HEK293 (cell line): ENCODE measurements around the gene POLR3A.

Experiments
- ZNF24 ChIP-seq: fragments of 450-650 bp; formaldehyde crosslinking; IDR thresholded peaks from 2 replicates; pipeline ENCODE4 v1.5.1; 2016; ENCODE audit warnings: missing biosample characterization, missing genetic modification characterization
- ZNF292 ChIP-seq: fragments of 450-650 bp; formaldehyde crosslinking; IDR thresholded peaks from 2 replicates; pipeline ENCODE4 v1.5.1; 2016; ENCODE audit warnings: low read depth, missing biosample characterization, missing genetic modification characterization, borderline replicate concordance
- ZNF37A ChIP-seq: fragments of 450-650 bp; IDR thresholded peaks from 2 replicates; pipeline ENCODE4 v1.5.1; 2018; ENCODE audit warnings: missing biosample characterization, missing genetic modification characterization
- TF ChIP-seq, protein P1 (sequence below): fragments of 450-650 bp; formaldehyde crosslinking; IDR thresholded peaks from 2 replicates; pipeline ENCODE4 v1.5.1; 2016; ENCODE audit warnings: missing biosample characterization, missing genetic modification characterization
- TF ChIP-seq, protein P2 (sequence below): fragments of 450-650 bp; formaldehyde crosslinking; IDR thresholded peaks from 2 replicates; pipeline ENCODE4 v1.5.1; 2016; ENCODE audit warnings: missing biosample characterization, missing genetic modification characterization, low read depth

DNA sequence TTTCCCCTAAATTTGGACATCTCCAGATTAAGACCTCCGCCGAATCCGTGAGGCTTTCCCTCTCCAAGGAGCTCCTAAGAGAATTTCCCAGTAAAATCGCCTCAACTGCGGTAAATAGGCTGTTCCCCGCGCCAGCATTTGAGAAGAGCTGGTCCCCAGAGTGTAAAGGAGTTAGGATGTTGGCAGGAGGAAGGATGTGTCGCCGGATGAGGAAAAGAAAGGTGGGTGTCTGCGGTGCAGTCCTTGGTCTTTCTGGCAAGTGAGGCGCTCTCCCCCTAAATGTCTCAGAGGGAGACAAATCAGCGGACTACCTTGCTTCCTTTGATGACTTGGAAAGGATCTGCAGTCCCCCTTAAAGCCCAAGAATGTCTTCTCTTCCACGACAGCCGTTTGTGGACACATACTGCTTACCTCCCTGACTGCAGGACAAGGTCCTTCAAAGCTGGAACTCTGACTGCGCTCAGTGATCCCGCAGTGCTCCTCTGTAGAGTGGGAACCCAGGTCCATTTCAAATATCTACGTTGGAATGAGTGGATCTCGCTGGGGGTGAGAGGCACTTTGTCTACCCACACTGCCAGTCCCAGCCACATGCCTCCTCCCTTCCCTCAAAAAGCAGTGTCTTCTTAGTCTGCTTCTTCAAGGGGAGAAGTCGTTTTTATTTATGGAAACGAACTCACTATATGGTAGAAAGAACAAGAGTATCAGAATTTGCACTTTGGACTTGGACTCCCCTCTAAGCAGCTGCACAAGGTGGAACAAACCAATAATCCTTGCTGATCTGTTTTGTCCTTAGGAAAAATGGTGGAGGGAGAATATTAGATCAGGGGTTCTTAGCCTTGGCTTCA, 101.7 kb downstream of the POLR3A start:
- TF ChIP-seq ZNF292 (tag by site-specific recombination) = no peak
- no peak for TF ChIP-seq ZNF24 (tag by site-specific recombination)
- TF ChIP-seq ZNF37A = no peak
- TF ChIP-seq, protein P1, sequence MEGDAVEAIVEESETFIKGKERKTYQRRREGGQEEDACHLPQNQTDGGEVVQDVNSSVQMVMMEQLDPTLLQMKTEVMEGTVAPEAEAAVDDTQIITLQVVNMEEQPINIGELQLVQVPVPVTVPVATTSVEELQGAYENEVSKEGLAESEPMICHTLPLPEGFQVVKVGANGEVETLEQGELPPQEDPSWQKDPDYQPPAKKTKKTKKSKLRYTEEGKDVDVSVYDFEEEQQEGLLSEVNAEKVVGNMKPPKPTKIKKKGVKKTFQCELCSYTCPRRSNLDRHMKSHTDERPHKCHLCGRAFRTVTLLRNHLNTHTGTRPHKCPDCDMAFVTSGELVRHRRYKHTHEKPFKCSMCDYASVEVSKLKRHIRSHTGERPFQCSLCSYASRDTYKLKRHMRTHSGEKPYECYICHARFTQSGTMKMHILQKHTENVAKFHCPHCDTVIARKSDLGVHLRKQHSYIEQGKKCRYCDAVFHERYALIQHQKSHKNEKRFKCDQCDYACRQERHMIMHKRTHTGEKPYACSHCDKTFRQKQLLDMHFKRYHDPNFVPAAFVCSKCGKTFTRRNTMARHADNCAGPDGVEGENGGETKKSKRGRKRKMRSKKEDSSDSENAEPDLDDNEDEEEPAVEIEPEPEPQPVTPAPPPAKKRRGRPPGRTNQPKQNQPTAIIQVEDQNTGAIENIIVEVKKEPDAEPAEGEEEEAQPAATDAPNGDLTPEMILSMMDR (tag by site-specific recombination) = no peak
- TF ChIP-seq, protein P2, sequence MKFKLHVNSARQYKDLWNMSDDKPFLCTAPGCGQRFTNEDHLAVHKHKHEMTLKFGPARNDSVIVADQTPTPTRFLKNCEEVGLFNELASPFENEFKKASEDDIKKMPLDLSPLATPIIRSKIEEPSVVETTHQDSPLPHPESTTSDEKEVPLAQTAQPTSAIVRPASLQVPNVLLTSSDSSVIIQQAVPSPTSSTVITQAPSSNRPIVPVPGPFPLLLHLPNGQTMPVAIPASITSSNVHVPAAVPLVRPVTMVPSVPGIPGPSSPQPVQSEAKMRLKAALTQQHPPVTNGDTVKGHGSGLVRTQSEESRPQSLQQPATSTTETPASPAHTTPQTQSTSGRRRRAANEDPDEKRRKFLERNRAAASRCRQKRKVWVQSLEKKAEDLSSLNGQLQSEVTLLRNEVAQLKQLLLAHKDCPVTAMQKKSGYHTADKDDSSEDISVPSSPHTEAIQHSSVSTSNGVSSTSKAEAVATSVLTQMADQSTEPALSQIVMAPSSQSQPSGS (tag by site-specific recombination) = no peak
